OCI-LY3 (cell line): ENCODE results near the gene OR2F1.

Experiments
- EZH2phosphoT487 ChIP-seq: fragments of 200-600 bp; shearing (Covaris generic); IDR thresholded peaks from 2 replicates; pipeline ENCODE4 v1.6.1; 2018; ENCODE audit warnings: antibody characterized with exemption, mixed run types, low read depth
- TF ChIP-seq, protein P1 (sequence below): fragments of 200-600, 300-600 bp; sonication (generic); IDR thresholded peaks from 2 replicates; pipeline ENCODE4 v1.5.1; 2014; ENCODE audit warnings: antibody characterized with exemption, low read length, low read depth

DNA sequence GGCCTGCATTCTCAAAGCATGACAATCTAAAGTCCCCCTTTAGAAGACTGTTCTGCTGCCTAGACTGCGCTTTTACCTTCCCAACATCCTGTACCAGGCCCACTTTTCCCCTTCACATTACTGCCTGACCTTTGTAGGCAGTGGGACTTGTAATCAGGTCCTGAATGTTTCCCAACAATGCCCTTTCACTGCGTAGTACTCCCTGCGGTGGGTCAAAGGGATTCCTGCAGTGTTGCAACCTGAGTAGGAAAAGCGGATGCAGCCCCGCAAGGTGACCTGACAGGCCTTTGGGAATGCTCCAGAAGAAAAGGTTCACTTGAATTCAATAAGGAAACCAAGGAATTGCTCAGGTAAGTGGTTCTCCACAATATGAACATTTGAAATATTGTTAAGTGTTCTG is 47.7 kb upstream of the OR2F1 start:
- TF ChIP-seq, protein P1, sequence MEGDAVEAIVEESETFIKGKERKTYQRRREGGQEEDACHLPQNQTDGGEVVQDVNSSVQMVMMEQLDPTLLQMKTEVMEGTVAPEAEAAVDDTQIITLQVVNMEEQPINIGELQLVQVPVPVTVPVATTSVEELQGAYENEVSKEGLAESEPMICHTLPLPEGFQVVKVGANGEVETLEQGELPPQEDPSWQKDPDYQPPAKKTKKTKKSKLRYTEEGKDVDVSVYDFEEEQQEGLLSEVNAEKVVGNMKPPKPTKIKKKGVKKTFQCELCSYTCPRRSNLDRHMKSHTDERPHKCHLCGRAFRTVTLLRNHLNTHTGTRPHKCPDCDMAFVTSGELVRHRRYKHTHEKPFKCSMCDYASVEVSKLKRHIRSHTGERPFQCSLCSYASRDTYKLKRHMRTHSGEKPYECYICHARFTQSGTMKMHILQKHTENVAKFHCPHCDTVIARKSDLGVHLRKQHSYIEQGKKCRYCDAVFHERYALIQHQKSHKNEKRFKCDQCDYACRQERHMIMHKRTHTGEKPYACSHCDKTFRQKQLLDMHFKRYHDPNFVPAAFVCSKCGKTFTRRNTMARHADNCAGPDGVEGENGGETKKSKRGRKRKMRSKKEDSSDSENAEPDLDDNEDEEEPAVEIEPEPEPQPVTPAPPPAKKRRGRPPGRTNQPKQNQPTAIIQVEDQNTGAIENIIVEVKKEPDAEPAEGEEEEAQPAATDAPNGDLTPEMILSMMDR: no peak
- TF ChIP-seq EZH2phosphoT487: no peak
